GM19043 (cell line): ENCODE results near the gene PDE1A.

Source experiments
- ATAC-seq: cut with Tn5 transposase; IDR thresholded peaks from one replicate; pipeline ENCODE4 v1.9.1; 2021; ENCODE audit warnings: low read depth; ENCODE audit not compliant: unreplicated experiment

The PDE1A gene

GRCh38 chr2:182224669-182225068 is 202.2 kb downstream of the PDE1A start:
- no peak for ATAC-seq

- ATAC-seq: no peak
These were observed 205.8 kb downstream of the PDE1A start for GRCh38 chr2:182220998-182221397.

- ATAC-seq: no peak
These were observed 206.5 kb downstream of the PDE1A start for GRCh38 chr2:182220335-182220734.

- ATAC-seq: no peak
These were observed 216.2 kb downstream of the PDE1A start for GRCh38 chr2:182210669-182211068.

DNA sequence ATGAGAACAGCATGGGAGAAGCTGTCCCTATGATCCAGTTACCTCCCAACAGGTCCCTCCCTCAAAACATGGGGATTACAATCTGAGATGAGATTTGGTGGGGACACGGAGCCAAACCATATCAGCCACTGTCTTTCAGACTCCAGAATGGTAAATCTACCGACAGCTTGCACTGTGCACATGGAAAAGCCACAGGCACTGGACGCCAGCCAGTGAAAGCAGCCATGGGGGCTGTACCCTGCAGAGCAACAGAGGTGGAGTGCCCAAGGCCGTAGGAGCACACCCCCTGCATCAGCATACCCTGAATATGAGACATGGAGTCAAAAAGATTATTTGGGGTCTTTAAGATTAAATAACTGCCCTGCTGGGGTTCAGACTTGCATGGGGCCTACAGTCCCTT is 218.4 kb downstream of the PDE1A start:
- no peak for ATAC-seq

GRCh38 chr2:182207049-182207746 is 219.6 kb downstream of the PDE1A start:
- peak; percentile 74 for ATAC-seq

GRCh38 chr2:182197529-182197928 is 229.3 kb downstream of the PDE1A start:
- ATAC-seq: no peak

DNA sequence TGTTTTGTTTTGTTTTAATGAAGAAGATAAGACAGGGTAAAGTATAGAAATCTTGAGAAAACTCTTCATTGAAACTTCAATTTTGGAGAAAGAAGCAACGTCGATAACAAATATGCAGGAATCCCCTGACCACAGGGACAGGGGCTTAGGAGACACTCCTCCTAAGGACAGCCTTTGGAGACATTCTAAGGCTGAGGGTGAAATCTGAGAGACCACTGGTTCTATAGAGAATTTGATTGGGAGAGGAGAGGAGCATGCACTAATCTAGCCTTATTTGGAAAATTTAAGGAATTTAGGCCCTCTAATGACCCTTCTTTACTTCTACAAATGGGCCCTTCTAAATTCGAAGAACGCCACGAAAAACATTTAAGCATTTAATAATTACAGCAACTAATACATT is 233.5 kb downstream of the PDE1A start:
- ATAC-seq: no peak

GRCh38 chr2:182191061-182191460 is 235.8 kb downstream of the PDE1A start:
- ATAC-seq: no peak

DNA sequence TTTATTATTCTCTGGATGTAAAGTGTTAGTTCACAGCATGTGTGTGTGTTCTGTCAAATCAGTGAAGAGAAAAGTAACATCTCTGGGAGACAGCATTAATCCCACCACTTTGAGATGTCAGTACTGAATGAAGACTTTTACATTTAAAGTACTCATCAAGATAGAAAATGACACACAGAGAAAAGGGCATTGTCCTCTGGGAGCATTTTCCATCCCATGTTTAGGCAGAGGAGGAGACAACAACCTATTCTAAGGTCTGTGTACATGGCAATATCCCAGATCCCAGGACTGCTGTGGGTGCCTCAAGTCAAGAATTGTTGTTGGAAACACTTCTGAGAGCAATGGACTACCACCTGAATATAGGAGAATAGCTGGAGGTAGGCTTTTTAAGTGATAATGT is 239.7 kb downstream of the PDE1A start:
- no peak for ATAC-seq

GRCh38 chr2:182186132-182186735 is 240.6 kb downstream of the PDE1A start:
- peak; percentile 78 for ATAC-seq

DNA sequence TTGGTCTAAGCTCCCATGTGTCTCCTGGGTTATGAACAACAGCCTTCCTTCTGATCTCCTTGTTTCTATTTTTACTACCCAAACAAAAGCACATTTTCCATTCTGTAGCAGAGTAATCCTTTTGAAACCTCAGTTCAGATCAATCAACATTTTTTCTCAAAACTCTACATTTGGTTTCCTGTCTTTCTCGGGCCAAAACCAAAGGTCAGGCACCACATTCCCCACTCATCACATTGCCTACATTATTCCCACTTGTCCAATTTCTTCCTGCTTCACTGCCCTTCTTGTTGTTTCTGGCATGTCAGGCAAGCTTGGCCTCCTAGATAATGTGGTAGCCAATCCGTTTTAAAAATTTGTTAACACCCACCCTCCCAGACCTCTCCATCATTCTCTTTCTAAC is 244.4 kb downstream of the PDE1A start:
- ATAC-seq: no peak

- ATAC-seq: no peak
These were observed 245.5 kb downstream of the PDE1A start for GRCh38 chr2:182181381-182181780.

- no peak for ATAC-seq
These were observed 247.7 kb downstream of the PDE1A start for GRCh38 chr2:182179176-182179575.

- ATAC-seq: no peak
These were observed 252.8 kb downstream of the PDE1A start for GRCh38 chr2:182173944-182174622.

GRCh38 chr2:182170341-182170740 is 256.5 kb downstream of the PDE1A start:
- ATAC-seq: no peak

DNA sequence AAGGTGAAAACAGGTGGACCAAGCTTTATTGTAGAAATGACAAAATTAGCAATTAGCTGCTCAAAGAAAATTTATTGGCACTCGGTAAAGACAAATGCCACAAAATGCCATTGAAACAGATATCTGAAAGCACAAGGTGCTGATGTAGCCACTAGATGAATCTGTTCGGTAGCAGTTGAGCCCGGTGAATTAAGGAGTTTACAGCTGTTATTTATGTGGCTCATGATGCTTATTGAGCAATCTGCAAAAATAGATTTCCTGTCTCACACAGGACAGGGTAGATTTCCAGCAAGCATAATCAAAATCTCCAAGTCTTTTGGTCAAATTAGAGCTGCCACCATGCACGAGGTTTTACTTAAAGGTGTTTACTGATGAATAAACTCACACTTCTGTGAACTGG is 259.0 kb downstream of the PDE1A start:
- ATAC-seq: no peak

- no peak for ATAC-seq
These were observed 260.0 kb downstream of the PDE1A start for GRCh38 chr2:182166841-182167240.

DNA sequence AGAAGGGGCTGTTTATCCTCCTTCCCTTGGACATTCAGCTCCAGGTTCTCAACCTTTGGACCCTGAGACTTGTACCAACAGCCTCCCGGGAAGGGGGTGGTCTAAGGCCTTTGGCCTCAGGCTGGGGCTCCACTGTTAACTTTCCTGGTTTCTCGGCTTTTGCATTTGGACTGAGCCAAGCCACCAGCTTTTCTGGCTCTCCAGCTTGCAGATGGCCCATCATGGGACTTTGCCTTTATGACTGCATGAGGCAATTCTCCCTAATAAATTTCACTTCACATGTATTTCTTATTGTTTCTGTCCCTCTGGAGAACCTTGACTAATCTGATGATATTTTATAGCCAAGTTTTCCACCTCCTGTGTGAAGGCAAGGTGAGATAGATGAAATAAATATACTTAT is 260.4 kb downstream of the PDE1A start:
- no peak for ATAC-seq

DNA sequence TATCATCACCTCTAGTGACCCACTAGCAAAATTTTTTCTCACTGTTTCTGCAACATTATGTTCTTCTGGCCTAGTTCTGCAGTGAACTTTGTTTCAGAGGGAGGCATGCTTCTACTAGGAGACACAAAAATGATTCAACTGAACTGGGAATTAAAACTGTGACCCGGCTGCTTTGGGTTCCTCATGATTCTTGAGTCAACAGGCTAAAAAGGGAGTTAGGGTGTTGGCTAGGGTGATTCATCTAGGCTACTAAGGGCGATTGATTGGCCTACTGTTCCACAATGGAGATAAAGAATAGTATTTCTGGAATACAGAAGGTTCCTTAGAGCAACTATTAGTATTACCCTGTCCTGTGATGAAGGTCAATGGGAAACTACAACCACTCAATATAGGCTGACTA is 261.6 kb downstream of the PDE1A start:
- ATAC-seq: no peak

DNA sequence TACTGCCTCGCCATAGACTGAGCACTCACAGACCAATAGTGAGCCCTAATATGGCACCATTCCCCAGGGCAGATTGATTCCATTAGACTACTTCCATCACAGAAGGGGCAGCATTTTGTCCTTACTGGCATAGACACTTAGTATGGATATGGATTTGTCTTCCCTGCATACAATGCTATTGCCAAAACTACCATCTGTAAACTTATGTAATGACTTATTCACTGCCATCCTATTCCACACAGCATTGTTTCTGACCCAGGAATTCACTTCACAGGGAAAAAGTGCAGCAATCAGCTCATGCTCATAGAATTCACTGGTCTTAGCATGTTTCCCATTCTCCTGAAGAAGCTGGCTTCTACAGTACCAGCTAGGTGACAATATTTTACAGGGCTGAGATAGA is 262.1 kb downstream of the PDE1A start:
- no peak for ATAC-seq

- no peak for ATAC-seq
These were observed 263.0 kb downstream of the PDE1A start for GRCh38 chr2:182163878-182164277.
